GM21515 (cell line): Measurements from ENCODE around the gene SLC5A9.
"Not testable (repeated sequence)": the region's sequence is repeated elsewhere in the genome, so short reads cannot be mapped to it uniquely, and the experiment has no call there.

Source experiments
- ATAC-seq: cut with Tn5 transposase; IDR thresholded peaks from one replicate; pipeline ENCODE4 v1.9.1; 2021; ENCODE audit not compliant: unreplicated experiment

Gene SLC5A9

GRCh38 chr1:48213462-48213861 is 9.1 kb upstream of the SLC5A9 start:
- not testable (repeated sequence) for ATAC-seq

DNA sequence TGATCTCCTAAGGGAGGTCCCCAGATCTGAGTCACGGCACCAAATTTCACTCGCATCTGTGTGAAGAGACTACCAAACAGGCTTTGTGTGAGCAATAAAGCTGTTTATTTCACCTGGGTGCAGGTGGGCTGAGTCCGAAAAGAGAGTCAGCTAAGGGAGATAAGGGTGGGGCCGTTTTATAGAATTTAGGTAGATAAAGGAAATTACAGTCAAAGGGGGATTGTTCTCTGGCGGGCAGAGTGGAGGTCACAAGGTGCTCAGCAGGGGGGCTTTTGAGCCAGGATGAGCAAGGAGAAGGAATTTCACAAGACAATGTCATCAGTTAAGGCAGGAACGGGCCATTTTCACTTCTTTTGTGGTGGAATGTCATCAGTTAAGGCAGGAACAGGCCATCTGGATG is 8.2 kb upstream of the SLC5A9 start:
- ATAC-seq: not testable (repeated sequence)

DNA sequence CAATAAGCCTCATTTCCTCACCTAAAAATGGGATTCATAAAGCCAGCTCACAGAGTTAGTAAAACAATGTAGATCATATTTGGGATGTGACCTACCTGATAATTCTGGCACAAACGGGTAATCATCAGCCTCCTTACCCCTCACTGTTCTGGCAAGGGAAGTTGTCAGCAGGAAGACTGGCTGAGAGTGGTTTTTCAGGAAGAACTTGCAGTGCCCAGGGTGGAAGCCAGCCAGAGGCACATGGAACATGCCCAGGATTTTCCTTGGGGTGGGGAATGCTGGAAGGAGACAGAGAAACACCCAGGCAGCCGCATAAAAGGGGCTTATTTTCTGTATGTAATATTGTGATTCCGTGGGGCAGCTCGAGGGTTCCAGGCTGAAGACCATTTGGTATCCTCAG is 7.7 kb upstream of the SLC5A9 start:
- ATAC-seq: no peak

- ATAC-seq: no peak
Measured at GRCh38 chr1:48215222-48215621, 7.3 kb upstream of the SLC5A9 start.

DNA sequence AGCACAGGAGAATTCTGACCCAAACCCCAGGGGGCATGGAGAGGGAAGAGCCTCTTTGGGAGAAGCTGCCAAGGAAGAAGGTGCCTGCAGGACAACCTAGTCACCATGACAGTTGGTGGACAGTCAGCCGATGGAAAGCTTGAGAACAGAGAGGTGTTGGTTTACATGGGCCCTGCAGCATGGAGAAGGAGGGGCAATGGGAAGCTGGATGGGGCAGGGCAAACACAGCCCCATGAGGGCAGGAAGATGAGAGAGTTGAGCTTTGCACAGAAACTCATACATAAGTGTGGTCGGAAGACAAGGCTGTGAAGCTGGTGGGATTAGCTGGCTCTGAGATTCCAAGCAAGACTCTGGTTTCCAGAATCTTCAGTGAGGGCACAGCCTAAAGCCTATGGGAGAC is 6.6 kb upstream of the SLC5A9 start:
- ATAC-seq: no peak

DNA sequence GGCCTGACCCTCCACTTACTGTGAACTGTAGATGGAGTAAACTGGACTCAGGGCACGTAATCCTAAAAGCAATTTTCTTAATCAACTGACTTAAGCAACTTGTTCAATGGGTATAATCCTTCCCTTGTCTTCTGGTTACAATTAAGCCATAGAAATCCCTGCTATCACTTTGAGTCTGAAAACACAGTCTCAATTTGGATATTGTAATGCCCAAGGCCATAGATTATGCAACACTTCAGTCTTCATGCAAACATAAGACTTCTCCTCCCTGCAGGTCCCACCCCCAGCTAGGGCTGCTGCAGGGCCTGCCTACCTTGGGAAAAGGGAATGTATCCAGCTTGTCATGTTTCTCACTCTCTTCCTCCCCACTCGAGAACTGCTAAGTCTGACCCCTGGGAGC is 6.2 kb upstream of the SLC5A9 start:
- ATAC-seq: no peak

DNA sequence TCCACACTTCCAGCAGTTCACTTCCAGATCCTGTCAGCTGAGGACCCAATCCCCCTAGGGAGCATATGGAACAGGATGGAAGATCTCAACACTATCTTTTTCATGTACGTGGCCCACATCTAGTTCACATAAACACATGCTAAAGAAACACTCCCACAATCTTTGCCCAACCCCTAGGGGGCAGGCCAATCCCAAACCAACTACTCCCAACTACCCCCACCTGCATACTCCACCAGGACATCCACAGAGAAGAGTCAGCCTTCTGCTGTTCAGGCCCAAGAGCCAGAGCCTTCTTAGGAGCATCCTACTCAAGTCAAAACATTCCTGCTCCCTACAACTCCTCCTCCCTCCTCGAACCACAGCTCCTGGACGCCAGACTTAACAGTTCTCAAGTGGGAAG is 5.6 kb upstream of the SLC5A9 start:
- ATAC-seq: no peak

- ATAC-seq: no peak
Measured at GRCh38 chr1:48217856-48218255, 4.7 kb upstream of the SLC5A9 start.

DNA sequence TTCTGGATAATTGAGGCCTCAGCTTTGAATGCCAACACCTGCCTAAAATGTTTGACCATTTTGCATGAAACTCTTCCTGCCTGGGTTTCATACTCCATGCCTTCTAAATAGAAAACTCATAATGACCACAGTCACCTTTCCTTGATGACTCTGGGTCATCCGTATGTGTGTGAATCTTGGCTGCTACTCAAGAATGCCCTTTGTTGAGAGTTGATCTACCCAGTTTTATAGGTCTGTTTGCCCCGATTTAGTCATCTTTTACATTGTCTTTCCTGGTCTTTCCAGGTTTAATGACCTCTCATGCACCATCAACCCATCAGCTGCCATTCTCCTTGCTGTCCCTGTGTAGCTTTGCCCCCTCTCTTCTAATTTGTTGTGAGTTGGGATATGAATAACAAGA is 2.7 kb upstream of the SLC5A9 start:
- no peak for ATAC-seq

DNA sequence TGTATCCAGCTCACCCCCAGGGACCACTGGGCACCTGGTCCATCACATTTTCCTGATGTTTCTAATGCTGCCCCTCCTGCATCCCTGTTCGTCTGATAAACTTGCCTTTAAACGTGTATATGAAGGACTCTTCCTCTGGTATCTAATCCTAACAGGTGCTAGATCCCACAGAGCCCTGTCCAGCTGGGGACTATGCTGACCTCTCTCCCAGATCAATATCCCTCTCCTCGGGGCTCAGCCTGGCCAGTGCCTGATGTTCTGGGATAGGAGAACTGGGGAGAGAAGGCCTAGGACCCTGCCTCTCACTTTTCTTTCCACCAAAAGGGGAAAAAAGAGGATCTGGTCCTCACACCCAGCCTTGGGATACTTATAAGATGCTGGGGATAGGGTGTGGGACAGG is 1.4 kb upstream of the SLC5A9 start:
- ATAC-seq: no peak

DNA sequence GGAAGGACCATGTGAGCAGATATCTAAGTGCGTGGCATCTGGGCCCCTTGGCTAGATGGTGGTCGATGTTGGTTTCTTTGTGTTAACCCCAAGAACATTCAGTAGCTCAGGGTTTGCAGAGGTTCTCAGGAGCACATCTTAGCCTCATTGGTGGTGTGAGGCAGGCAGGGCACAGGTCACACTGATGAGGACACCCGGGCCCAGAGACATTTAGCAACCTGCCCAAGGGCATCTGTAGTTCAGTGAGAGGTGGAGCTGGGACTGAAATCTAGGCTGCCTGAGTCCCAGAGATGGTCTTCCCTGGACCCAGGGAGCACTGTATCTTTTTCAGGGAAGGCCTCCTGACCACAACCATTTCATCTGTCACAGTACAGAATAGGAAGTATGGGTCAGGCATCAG is 859 bp upstream of the SLC5A9 start:
- no peak for ATAC-seq

GRCh38 chr1:48223366-48224240 is 1.1 kb downstream of the SLC5A9 start:
- ATAC-seq: no peak

DNA sequence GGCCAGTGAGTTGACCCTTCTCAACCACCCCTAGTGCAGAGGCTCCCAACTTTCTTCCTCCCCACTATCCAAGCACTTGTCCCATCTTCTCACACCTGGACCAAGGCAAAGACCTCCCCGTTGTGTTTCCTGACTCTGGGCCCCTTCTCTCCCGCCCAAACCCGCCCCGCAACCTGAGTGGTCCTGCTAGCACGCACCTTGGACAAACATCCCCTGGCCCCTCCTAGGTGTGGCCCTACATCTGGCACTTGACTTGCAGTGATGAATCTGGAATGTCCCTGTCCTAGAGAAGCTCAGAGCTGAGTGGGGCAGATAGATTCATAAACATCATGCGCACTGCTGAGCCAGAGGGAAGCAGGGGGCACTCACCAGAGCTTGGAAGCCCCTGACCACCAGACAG is 2.3 kb downstream of the SLC5A9 start:
- no peak for ATAC-seq

DNA sequence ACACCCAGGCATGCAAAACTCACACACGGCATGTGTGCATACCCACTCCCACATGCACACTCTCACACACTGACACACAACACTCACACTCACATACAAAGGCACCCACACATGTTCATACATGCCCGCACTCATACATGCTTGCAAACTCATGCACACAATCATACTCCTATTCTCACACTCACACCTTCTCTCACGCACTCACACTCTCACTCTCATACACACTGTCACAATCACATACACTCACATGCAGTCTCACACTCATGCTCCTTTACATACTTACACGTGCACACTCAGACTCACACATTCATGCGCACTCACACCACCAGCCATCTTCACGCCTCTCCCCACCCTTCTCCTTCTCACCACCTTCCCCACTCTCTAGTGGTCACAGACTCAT is 3.1 kb downstream of the SLC5A9 start:
- no peak for ATAC-seq

GRCh38 chr1:48227165-48228013 is 4.9 kb downstream of the SLC5A9 start:
- no peak for ATAC-seq

GRCh38 chr1:48228156-48228555 is 5.6 kb downstream of the SLC5A9 start:
- ATAC-seq: no peak

DNA sequence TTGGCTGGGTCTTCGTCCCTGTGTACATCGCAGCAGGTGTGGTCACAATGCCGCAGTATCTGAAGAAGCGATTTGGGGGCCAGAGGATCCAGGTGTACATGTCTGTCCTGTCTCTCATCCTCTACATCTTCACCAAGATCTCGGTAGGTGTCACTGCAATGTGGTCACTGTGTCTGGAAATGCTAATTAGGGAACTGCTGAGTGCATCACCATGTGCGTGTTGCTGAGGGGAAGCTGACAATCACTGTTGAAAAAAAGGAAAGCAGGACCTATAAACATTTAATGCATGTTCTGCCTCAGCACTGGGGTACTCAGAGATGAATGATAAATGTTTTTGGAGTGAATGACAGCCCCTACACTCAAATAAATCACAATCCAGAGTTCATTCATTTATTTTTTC is 6.8 kb downstream of the SLC5A9 start:
- no peak for ATAC-seq

- no peak for ATAC-seq
Measured at GRCh38 chr1:48230236-48230635, 7.7 kb downstream of the SLC5A9 start.

- no peak for ATAC-seq
Measured at GRCh38 chr1:48232722-48233121, 10.2 kb downstream of the SLC5A9 start.

DNA sequence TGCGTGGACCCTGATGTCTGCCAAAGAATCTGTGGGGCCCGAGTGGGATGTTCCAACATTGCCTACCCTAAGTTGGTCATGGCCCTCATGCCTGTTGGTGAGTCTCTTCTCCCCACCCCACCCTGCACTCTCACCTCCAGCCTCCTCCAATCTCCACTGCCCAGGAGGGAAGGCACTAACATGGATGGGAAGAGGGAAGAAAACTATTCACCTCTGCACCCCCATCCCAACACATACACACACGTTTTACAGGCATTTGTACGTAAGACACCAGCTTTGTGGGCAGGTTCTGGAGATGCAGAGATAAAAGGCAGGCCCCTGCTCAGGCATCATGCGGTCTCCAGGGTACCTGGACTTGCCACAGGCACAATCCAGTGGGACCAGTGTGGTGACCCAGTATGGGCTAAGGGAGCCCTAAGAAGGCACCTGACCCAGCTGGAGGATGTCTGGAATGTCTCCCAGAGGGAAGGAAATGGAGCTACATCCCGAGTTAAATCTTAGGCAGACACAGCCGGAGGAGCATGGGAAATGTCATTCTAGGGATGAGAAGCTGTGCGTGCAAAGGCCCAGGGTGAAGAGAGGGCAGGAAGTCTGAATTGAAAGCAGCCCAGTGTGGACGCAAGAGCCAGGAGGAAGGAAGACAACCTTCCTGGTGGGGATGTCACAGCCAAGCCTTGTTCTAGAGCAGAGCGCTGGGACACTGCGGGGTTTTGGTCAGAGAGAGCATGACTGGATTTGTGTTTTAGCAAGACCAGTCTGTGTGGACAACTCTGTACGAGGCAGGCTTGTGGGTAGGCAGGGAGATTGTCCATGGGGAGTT is 11.4 kb downstream of the SLC5A9 start:
- no peak for ATAC-seq

- ATAC-seq: no peak
Measured at GRCh38 chr1:48235652-48236051, 13.1 kb downstream of the SLC5A9 start.
